B cell (primary cell): ENCODE measurements around the gene CCDC3. TPM values are rescaled to one million over a fixed set of nuclear protein-coding genes. Genes with fewer than 3 reads are reported as not detected.

Experiments used
- ATAC-seq: fragments of 200-7000 bp; cut with Tn5 transposase; one replicate; pipeline ENCODE4 v1.10.0; 2021; ENCODE audit warnings: low read depth, mild to moderate bottlenecking, moderate number of reproducible peaks, moderate library complexity
- CTCF ChIA-PET: fragments of 350-600 bp; sonication (Branson Sonifier 250); formaldehyde crosslinking; loops from one replicate; lab custom pipeline; 2021; ENCODE audit warnings: antibody characterized with exemption, inconsistent platforms; lab: Charles Lee
- POLR2A ChIA-PET: fragments of 350-600 bp; sonication (Branson Sonifier 250); formaldehyde crosslinking; loops from one replicate; lab custom pipeline; 2021; ENCODE audit warnings: antibody characterized with exemption; lab: Charles Lee
- DNase-seq: peaks from one replicate; pipeline ENCODE4 v3.0.0; 2013
- H2AFZ ChIP-seq: 2 replicates; pipeline ENCODE4 v1.6.1; 2012; ENCODE audit warnings: mild to moderate bottlenecking, low read depth, low read length; ENCODE audit not compliant: insufficient read depth, poor library complexity, severe bottlenecking
- H3K27ac ChIP-seq, 2 donors: 1 replicate in 1 of 2; 2 replicates in 1 of 2; pipeline ENCODE4 v1.5.1; 2012 to 2013; ENCODE audit warnings: low read length in 2 of 2, mild to moderate bottlenecking in 2 of 2, moderate library complexity in 1 of 2
- H3K27me3 ChIP-seq, 4 experiments: fragments of 200-600 bp in 1 of 4; sonication (generic) in 1 of 4; replicated peaks in 1 of 4; 1 replicate in 2 of 4; 2 replicates in 2 of 4; pipeline versions ENCODE4 v1.6.1 to v1.7.0; 2013 to 2016; ENCODE audit warnings: low read length in 3 of 4, mild to moderate bottlenecking in 2 of 4, mixed read lengths in 1 of 4, moderate library complexity in 1 of 4; ENCODE audit not compliant: insufficient read depth in 4 of 4, control insufficient read depth in 3 of 4; ENCODE audit errors: control extremely low read depth in 1 of 4
- H3K36me3 ChIP-seq, 2 experiments: replicated peaks in 1 of 2; 1 replicate in 1 of 2; 2 replicates in 1 of 2; pipeline versions ENCODE4 v1.6.1 to v1.7.1; 2013; ENCODE audit warnings: low read length in 1 of 2; ENCODE audit not compliant: insufficient read depth in 2 of 2, control insufficient read depth in 1 of 2; ENCODE audit errors: control extremely low read depth in 1 of 2, extremely low read depth in 1 of 2
- H3K4me1 ChIP-seq, 2 donors: fragments of 200-600 bp in 1 of 2; sonication (generic) in 1 of 2; 1 replicate in 1 of 2; 2 replicates in 1 of 2; pipeline versions ENCODE4 v1.5.1 to v1.6.1; 2013 to 2017; ENCODE audit warnings: low read length in 2 of 2; ENCODE audit not compliant: control insufficient read depth in 2 of 2, insufficient read depth in 2 of 2
- H3K4me2 ChIP-seq: replicated peaks from 2 replicates; pipeline ENCODE3; 2012; ENCODE audit warnings: mild to moderate bottlenecking, low read depth, low read length; ENCODE audit not compliant: poor library complexity, severe bottlenecking
- H3K4me3 ChIP-seq, 5 experiments: fragments of 200-600 bp in 1 of 5; sonication (generic) in 1 of 5; 1 replicate in 3 of 5; 2 replicates in 2 of 5; pipeline versions ENCODE4 v1.5.1 to v1.7.0; 2011 to 2016; ENCODE audit warnings: low read length in 4 of 5, mild to moderate bottlenecking in 4 of 5, low read depth in 2 of 5, control low read depth in 1 of 5, moderate library complexity in 1 of 5; ENCODE audit not compliant: insufficient read depth in 1 of 5; ENCODE audit errors: control extremely low read depth in 1 of 5, extremely low read depth in 1 of 5
- H3K79me2 ChIP-seq: fragments of 200-600 bp; sonication (generic); one replicate; pipeline ENCODE4 v1.6.0; 2016; ENCODE audit warnings: low read length; ENCODE audit not compliant: control insufficient read depth, insufficient read depth
- H3K9ac ChIP-seq: fragments of 200-600 bp; sonication (generic); 2 replicates; pipeline ENCODE4 v1.6.1; 2017; ENCODE audit warnings: mild to moderate bottlenecking, low read length, moderate library complexity
- H3K9me3 ChIP-seq, 3 donors: one replicate each; pipeline versions ENCODE4 v1.6.1 to v1.7.1; 2013; ENCODE audit warnings: low read length in 2 of 3; ENCODE audit not compliant: control insufficient read depth in 2 of 3, insufficient read depth in 1 of 3; ENCODE audit errors: control extremely low read depth in 1 of 3
- H4K20me1 ChIP-seq: 2 replicates; pipeline ENCODE4 v1.6.0; 2012; ENCODE audit warnings: mild to moderate bottlenecking, low read length; ENCODE audit not compliant: insufficient read depth, control insufficient read depth, poor library complexity, severe bottlenecking
- H3K27ac Mint-ChIP-seq: one replicate; pipeline ENCODE4 v1.8.0; 2021; ENCODE audit warnings: mixed read lengths
- H3K27me3 Mint-ChIP-seq: one replicate; pipeline ENCODE4 v1.8.0; 2021; ENCODE audit warnings: mixed read lengths
- H3K4me1 Mint-ChIP-seq: one replicate; pipeline ENCODE4 v1.8.0; 2021; ENCODE audit warnings: mixed read lengths
- H3K4me3 Mint-ChIP-seq: one replicate; pipeline ENCODE4 v1.8.0; 2021; ENCODE audit warnings: mixed read lengths
- H3K9me3 Mint-ChIP-seq: one replicate; pipeline ENCODE4 v1.8.0; 2022; ENCODE audit warnings: mixed read lengths; ENCODE audit not compliant: insufficient read depth
- CTCF ChIP-seq: fragments of 200-600 bp; IDR thresholded peaks from one replicate; pipeline ENCODE4 v1.8.0; 2022; ENCODE audit warnings: antibody characterized with exemption, mild to moderate bottlenecking
- EZH2 ChIP-seq: IDR thresholded peaks from 2 replicates; pipeline ENCODE4 v1.6.1; 2012; ENCODE audit warnings: borderline replicate concordance, low read depth, mild to moderate bottlenecking, moderate library complexity, low read length; ENCODE audit not compliant: insufficient read depth, poor library complexity, severe bottlenecking
- WGBS: methylation state at CpG from one replicate; pipeline ENCODE4 v1.1.5; 2013; ENCODE audit warnings: missing lambda C conversion rate; ENCODE audit not compliant: insufficient coverage; 5-methylcytosine and 5-hydroxymethylcytosine counted together
- intact Hi-C: fragments of 100-400 bp; cut with micrococcal nuclease; formaldehyde crosslinking; loops from one replicate; pipeline ENCODE4 v1.10.0; 2022
- polyA plus RNA-seq: library from polyadenylated mRNA; depleted of rRNA; stranded (reverse); fragments of >200 nt; gene quantifications from 2 replicates; pipeline ENCODE4 v1.2.3, GENCODE V29; 2012
- total RNA-seq, 2 donors: library from RNA; stranded (reverse); fragments of 120-200 nt in 1 of 2; gene quantifications; 1 replicate in 1 of 2; 2 replicates in 1 of 2; pipeline versions ENCODE4 v1.2.3 to v1.2.4, GENCODE V29; 2013 to 2022

Gene CCDC3
- total and polyA plus RNA-seq, 2 donors (not counting 1 experiment from before 2014, with no cell fraction given): 0.12 TPM; not detected in 1

GRCh38 chr10:12962556-12962955 is 39.0 kb downstream of the CCDC3 start:
- H2AFZ ChIP-seq: no peak overlapping the region
- no peak overlapping the region for H3K27ac ChIP-seq
- intact Hi-C loops: no loop called here
- no peaks in the 10 kb centered on the region for H3K36me3 ChIP-seq
- peaks cover 6% of the 10 kb centered on the region for H3K9me3 Mint-ChIP-seq
- DNase-seq (no peak), ATAC-seq (no peak)
- POLR2A ChIA-PET: no interaction called here
- H4K20me1 ChIP-seq: no peaks in the 10 kb centered on the region
- CTCF ChIA-PET: no interaction called here
- no peak overlapping the region for H3K4me3 ChIP-seq
- H3K27ac Mint-ChIP-seq: no peak overlapping the region
- peaks cover 30% of the 10 kb centered on the region for H3K27me3 Mint-ChIP-seq
- H3K9ac ChIP-seq: no peak overlapping the region
- no peaks in the 10 kb centered on the region for H3K4me1 ChIP-seq
- H3K4me3 Mint-ChIP-seq: no peak overlapping the region
- H3K27me3 ChIP-seq: peaks cover 0 to 4% (median 0%) of the 10 kb centered on the region in 4 experiments
- H3K79me2 ChIP-seq: no peaks in the 10 kb centered on the region
- no peak overlapping the region for H3K4me2 ChIP-seq
- TF ChIP-seq CTCF (no peak), EZH2 (no peak)
- peaks cover 0 to 14% (median 10%) of the 10 kb centered on the region in 3 donors for H3K9me3 ChIP-seq
- H3K4me1 Mint-ChIP-seq: no peaks in the 10 kb centered on the region
- WGBS: 67% methylated on average over 1 of the region's 3 CpGs

GRCh38 chr10:12961416-12962205 is 39.9 kb downstream of the CCDC3 start:
- intact Hi-C loops: no loop called here
- Mint-ChIP-seq H3K27me3 (peaks cover 26% of the 10 kb centered on the region), H3K4me3 (no peak overlapping the region), H3K4me1 (no peaks in the 10 kb centered on the region), H3K9me3 (peaks cover 4% of the 10 kb centered on the region), H3K27ac (no peak overlapping the region)
- DNase-seq (no peak), ATAC-seq (no peak)
- H3K27me3 ChIP-seq: peaks cover 0 to 4% (median under 1%) of the 10 kb centered on the region in 4 experiments
- WGBS: 94% methylated on average over 2 of the region's 7 CpGs
- CTCF ChIA-PET: no interaction called here
- no peaks in the 10 kb centered on the region for H3K4me1 ChIP-seq
- H4K20me1 ChIP-seq: no peaks in the 10 kb centered on the region
- POLR2A ChIA-PET: no interaction called here
- H3K9ac ChIP-seq: no peak overlapping the region
- no peaks in the 10 kb centered on the region for H3K79me2 ChIP-seq
- H3K4me3 ChIP-seq: no peak overlapping the region
- no peaks in the 10 kb centered on the region for H3K36me3 ChIP-seq
- no peak for TF ChIP-seq EZH2
- TF ChIP-seq CTCF: no peak
- H2AFZ ChIP-seq: no peak overlapping the region
- H3K27ac ChIP-seq: no peak overlapping the region
- H3K4me2 ChIP-seq: no peak overlapping the region
- H3K9me3 ChIP-seq: peaks cover 0 to 16% (median 2%) of the 10 kb centered on the region in 3 donors
